T47D (cell line): Measurements from ENCODE around the gene DDX51.
"Not testable (repeated sequence)": the region's sequence is repeated elsewhere in the genome, so short reads cannot be mapped to it uniquely, and the experiment has no call there.

Source experiments
- DNase-seq, 2 experiments: peaks; one replicate each; pipeline versions ENCODE4 v3.0.0 to v3.0.0-alpha.2; 2011 to 2012; ENCODE audit warnings: low read depth in 1 of 2, low spot score in 1 of 2
- JUND ChIP-seq: IDR thresholded peaks from 2 replicates; pipeline ENCODE4 v1.6.1; 2012; ENCODE audit warnings: low read depth
- in situ Hi-C: cut with HindIII; loops from 2 replicates; pipeline ENCODE4 v1.10.0; 2016; ENCODE audit warnings: low sequenced_read_pairs, low pct_unique_long_range_greater_than_20kb

The DDX51 gene

GRCh38 chr12:132152953-132153352 is 8.8 kb upstream of the DDX51 start:
- TF ChIP-seq JUND: no peak
- DNase-seq: no peak
- in situ Hi-C loops: no loop called here

GRCh38 chr12:132152411-132152821 is 8.3 kb upstream of the DDX51 start:
- in situ Hi-C loops: no loop called here
- no peak for TF ChIP-seq JUND
- no peak for DNase-seq

GRCh38 chr12:132151766-132152410 is 7.8 kb upstream of the DDX51 start:
- no peak for DNase-seq
- in situ Hi-C loops: no loop called here
- TF ChIP-seq JUND: no peak

GRCh38 chr12:132151145-132151765 is 7.1 kb upstream of the DDX51 start:
- DNase-seq: no peak
- TF ChIP-seq JUND: no peak
- in situ Hi-C loops: no loop called here

- no peak for TF ChIP-seq JUND
- in situ Hi-C loops: no loop called here
- DNase-seq: no peak
Observed at GRCh38 chr12:132150780-132151144, 6.6 kb upstream of the DDX51 start.

GRCh38 chr12:132149526-132149925 is 5.4 kb upstream of the DDX51 start:
- in situ Hi-C loops, DNase-seq: not testable (repeated sequence)

GRCh38 chr12:132148368-132149045 is 4.4 kb upstream of the DDX51 start:
- in situ Hi-C loops: no loop called here
- no peak for TF ChIP-seq JUND
- DNase-seq: no peak

- no peak for DNase-seq
- in situ Hi-C loops: no loop called here
- TF ChIP-seq JUND: no peak
Observed at GRCh38 chr12:132147423-132148367, 3.6 kb upstream of the DDX51 start.

GRCh38 chr12:132146772-132147422 is 2.8 kb upstream of the DDX51 start:
- TF ChIP-seq JUND: no peak
- in situ Hi-C loops: no loop called here
- no peak for DNase-seq

GRCh38 chr12:132146098-132146497 is 2.0 kb upstream of the DDX51 start:
- in situ Hi-C loops: no loop called here
- DNase-seq: no peak
- no peak for TF ChIP-seq JUND

- TF ChIP-seq JUND: no peak
- DNase-seq: no peak
- in situ Hi-C loops: no loop called here
Observed at GRCh38 chr12:132145334-132145733, 1.2 kb upstream of the DDX51 start.

GRCh38 chr12:132144810-132145168 is 670 bp upstream of the DDX51 start:
- in situ Hi-C loops: no loop called here
- no peak for TF ChIP-seq JUND
- DNase-seq: no peak
